Lower leg skin (tissue), 4 donors: Measurements from ENCODE around the gene SLC35E2B. TPM values are rescaled to one million over a fixed set of nuclear protein-coding genes. Genes with fewer than 3 reads are reported as not detected.

Source experiments
- DNase-seq, 2 donors: peaks; one replicate each; pipeline ENCODE4 v3.0.0-alpha.2; 2019; ENCODE audit warnings: low spot score in 2 of 2
- H3K4me3 ChIP-seq: fragments of 200-600 bp; sonication (generic); 2 replicates; pipeline ENCODE4 v1.5.1; 2017; ENCODE audit warnings: mild to moderate bottlenecking, low read depth; ENCODE audit not compliant: poor library complexity, severe bottlenecking
- POLR2A ChIP-seq, 2 donors: fragments of 450-650 bp; IDR thresholded peaks; one replicate each; pipeline ENCODE4 v1.6.1; 2016 to 2017; ENCODE audit warnings: antibody characterized with exemption in 2 of 2, mild to moderate bottlenecking in 1 of 2, moderate library complexity in 1 of 2
- WGBS, 2 donors: methylation state at CpG; one replicate each; pipeline ENCODE4 v1.1.5; 2018; 5-methylcytosine and 5-hydroxymethylcytosine counted together
- intact Hi-C: fragments of 100-400 bp; cut with DNase I; formaldehyde crosslinking; loops from one replicate; pipeline ENCODE4 v1.15.0; 2023; ENCODE audit warnings: low total_unique reads
- total RNA-seq, 4 donors: library from RNA; depleted of rRNA; stranded (reverse); fragments of >200 nt; gene quantifications; one replicate each; pipeline ENCODE4 v1.1.0, GENCODE V29; 2016
- TF ChIP-seq, protein P1 (sequence below), 3 donors: fragments of 450-650 bp; IDR thresholded peaks; one replicate each; pipeline ENCODE4 v1.5.1; 2016; ENCODE audit warnings: antibody characterized with exemption in 3 of 3, mild to moderate bottlenecking in 3 of 3, moderate library complexity in 2 of 3

SLC35E2B gene
- total RNA-seq, 4 donors from 2014 or later, result 16.1 to 48.4 (median 31.4) TPM

DNA sequence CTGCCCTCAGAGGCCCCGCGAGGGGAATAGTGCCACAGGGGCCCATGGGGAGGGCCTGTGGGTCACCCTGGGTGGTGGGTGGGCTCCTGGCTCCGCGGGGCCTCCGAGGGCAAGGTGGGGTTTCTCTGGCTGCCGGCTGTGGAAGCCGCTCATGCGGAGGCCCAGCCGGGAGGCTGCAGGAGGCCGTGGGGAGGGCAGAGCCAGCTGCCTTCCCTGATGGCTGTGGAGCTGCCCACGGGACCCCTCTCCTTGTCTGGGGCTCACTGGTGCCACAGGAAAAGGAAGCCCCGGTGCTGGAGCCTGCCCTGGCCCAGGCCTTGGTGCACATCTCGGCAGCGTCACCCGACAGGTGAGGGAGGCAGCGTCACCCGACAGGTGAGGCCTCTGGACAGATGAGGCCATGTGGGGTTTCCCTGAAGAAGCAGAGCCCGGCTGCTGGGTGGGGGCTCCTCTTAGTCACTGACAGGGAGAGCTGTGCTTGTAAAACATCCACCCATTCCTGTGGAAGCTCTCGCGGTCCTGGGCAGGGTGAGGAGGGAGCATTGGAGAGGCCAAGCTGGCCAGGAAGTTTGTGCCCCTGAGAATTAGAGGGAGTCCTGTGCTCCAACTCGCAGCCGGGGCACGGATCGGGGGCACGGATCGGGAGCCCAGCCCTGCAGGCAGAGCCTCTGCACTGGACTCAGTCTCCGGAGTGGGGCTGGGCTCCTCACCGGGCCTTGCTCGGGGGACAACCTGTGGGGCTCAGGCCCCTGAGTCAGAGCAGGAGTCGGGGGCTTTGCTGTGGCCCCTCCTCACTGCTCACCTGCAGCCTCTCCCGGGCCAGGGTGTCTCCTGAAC lies 71.2 kb downstream of the SLC35E2B start:
- DNase-seq, result no peak
- H3K4me3 ChIP-seq, result no peak overlapping the region
- 86 to 88% methylated on average over 13 to 24 of the region's 31 CpGs for WGBS, 2 donors
- TF ChIP-seq, protein P1, sequence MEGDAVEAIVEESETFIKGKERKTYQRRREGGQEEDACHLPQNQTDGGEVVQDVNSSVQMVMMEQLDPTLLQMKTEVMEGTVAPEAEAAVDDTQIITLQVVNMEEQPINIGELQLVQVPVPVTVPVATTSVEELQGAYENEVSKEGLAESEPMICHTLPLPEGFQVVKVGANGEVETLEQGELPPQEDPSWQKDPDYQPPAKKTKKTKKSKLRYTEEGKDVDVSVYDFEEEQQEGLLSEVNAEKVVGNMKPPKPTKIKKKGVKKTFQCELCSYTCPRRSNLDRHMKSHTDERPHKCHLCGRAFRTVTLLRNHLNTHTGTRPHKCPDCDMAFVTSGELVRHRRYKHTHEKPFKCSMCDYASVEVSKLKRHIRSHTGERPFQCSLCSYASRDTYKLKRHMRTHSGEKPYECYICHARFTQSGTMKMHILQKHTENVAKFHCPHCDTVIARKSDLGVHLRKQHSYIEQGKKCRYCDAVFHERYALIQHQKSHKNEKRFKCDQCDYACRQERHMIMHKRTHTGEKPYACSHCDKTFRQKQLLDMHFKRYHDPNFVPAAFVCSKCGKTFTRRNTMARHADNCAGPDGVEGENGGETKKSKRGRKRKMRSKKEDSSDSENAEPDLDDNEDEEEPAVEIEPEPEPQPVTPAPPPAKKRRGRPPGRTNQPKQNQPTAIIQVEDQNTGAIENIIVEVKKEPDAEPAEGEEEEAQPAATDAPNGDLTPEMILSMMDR (IDR thresholded peaks at IDR 0.05), result no peak
- no peak for TF ChIP-seq POLR2A (IDR thresholded peaks at IDR 0.05)
- intact Hi-C loops, result no loop called here

DNA sequence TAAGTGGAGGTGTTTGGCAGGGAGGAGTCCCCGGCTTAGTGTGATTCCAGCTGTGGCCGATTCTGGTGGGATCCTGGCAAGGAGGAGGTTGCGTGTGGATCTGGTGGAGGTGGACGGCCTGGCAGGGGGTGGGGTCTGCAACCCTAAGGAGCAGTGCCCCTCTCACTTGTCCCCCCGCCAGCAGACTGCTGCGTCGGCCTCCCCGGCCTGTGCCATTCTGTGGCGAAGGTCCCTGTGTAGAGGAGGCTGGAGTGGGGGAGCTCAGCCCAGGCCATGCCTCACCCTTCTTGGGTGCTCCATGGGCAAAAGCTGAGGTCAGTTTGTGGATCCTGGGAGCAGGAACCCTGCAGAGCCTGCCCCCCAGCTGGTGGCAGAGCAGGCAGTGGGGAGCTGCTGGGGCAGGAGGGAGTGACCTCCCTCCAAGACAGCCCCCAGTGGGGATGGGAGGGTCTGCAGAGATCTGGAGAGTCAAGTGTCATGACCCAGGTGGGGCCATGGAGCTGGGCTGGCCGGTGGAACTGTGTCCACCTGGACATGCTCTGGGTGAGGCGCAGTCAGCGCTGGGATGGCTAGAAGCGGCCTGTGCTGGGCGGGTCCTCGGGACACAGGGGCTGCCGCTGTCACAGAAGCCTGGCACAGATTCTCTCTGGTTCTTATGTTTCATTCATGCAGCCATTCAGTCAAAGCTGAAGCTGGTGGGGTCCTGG lies 72.0 kb downstream of the SLC35E2B start:
- intact Hi-C loops, result no loop called here
- DNase-seq, result no peak
- WGBS, 2 donors, result 84 to 86% methylated on average over 12 to 16 of the region's 16 CpGs
- no peak for TF ChIP-seq POLR2A (IDR thresholded peaks at IDR 0.05)
- TF ChIP-seq, protein P1 (IDR thresholded peaks at IDR 0.05), result no peak
- no peak overlapping the region for H3K4me3 ChIP-seq

DNA sequence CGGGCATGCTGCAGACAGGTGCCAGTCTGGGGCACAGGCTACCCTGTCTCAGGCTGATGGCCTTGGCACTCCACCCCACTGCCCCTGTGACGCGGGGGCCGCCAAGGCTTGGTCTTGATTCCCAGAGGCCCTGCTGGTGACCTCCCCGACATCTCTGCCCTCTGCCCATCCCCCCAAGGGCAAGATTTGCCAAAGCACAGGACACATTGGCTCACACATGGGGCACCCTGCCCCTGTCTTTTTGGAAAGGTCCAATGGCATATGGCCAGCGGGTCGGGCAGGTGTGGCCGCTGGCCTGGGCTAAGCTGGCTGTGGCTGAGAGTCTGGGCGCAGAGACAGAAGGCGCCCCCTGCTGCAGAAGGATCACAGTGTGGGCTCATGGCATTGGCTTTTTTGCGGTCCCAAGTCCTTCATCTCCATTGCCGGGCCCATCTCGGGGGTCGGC lies 72.7 kb downstream of the SLC35E2B start:
- no peak for DNase-seq
- intact Hi-C loops, result no loop called here
- TF ChIP-seq POLR2A (IDR thresholded peaks at IDR 0.05), result no peak
- TF ChIP-seq, protein P1 (IDR thresholded peaks at IDR 0.05), result no peak
- H3K4me3 ChIP-seq, result no peak overlapping the region
- 82 to 95% methylated on average over 8 to 14 of the region's 14 CpGs for WGBS, 2 donors

DNA sequence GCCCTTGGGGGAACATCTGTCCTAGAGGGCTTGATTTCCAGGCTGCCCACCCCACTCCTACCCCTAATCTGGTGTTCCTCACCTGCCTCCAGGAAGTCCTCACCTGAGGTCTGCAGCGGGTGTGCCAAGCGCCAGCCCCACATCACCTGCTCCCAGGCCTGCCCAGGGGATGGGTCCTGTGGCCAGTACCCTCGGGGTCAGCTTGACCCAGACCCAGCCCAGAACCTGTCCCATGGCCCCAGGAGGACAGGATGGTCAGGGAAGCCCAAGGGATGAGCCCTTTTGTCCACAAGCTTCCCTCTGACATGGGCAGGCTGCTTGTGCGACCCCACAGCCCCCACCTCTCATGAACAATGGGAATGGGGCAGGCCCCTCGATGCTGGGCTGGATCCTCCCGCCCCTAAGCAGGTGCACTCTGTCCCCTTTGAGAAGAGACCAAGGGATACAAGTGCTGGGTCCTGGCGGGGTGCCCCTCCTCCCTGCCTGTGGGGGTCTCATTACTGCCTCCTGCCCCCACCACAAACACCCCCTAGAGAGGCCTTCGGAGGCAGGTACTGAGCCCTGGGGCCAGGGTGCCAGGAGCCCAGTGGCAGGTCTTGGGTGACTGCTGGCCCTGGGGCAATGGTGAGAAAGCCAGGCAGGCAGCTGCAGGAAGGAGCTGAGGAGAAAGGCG lies 74.1 kb downstream of the SLC35E2B start:
- H3K4me3 ChIP-seq, result no peak overlapping the region
- no peak for TF ChIP-seq POLR2A (IDR thresholded peaks at IDR 0.05)
- TF ChIP-seq, protein P1 (IDR thresholded peaks at IDR 0.05), result no peak
- WGBS, 2 donors, result 93 to 97% methylated on average over 7 of the region's 9 CpGs
- intact Hi-C loops, result no loop called here
- no peak for DNase-seq

DNA sequence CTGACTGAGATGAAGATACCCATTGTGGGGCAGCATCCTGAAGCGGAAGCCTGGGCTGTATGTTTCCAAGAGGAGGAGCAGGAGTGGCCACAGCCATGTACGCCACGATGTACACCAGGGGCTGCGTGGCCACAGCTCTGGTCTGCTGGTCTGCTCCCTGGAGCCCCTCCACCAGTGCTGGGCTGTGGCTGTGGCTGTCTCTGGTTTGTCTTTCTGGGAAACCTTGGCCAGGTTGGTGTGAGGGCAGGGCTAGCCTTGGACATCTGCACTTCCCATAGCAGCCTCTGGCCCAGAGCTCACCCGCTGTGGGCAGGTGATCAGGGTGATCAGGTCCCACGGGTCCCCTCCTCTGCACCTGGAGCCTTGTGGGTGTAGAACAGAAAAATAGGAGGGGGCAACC lies 74.7 kb downstream of the SLC35E2B start:
- DNase-seq, result no peak
- intact Hi-C loops, result no loop called here
- no peak overlapping the region for H3K4me3 ChIP-seq
- TF ChIP-seq, protein P1 (IDR thresholded peaks at IDR 0.05), result no peak
- TF ChIP-seq POLR2A (IDR thresholded peaks at IDR 0.05), result no peak
- 85 to 91% methylated on average over 5 to 6 of the region's 6 CpGs for WGBS, 2 donors
